ENCODE data around the gene CEACAM18. TPM values are rescaled to one million over a fixed set of nuclear protein-coding genes. Genes with fewer than 3 reads are reported as not detected.
"Not testable (repeated sequence)": the region's sequence is repeated elsewhere in the genome, so short reads cannot be mapped to it uniquely, and the experiment has no call there.

The CEACAM18 gene
- total RNA-seq, 2 donors from 2014 or later = not detected

GRCh38 chr19:51461723-51462161, 16.6 kb upstream of the CEACAM18 start:
- peak in 2 of 4 donors; percentile 7 to 48 for DNase-seq
- intact Hi-C loops (cut with DNase I) = no loop called here
- peak overlapping the region in 1 of 4 donors; percentile 25 for H3K27ac ChIP-seq

DNA sequence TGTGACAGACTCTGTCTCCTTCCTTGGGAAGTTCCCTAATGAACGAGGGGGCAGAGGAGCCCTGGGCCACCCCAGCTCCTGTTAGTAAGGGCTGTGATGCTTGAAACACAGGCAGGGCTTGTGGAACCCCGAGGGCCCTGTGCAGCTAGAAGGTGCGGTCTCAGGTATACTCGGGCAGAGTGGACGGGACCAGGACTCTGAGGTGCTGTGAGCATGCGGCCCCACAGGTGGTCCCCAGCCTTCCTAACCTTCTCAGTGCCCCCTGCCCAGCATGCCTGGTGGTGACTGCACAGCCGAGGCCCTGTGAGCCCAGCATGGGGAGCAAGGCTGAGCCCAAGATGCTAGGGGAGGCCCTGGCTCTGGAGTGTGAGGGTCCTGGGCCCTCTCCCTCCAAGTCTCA, 16.1 kb upstream of the CEACAM18 start:
- Histone ChIP-seq H3K9me3 (no peaks in the 10 kb centered on the region), H3K27me3 (no peaks in the 10 kb centered on the region), H3K27ac (no peak overlapping the region), H3K36me3 (replicated peaks in 1 of 2; ENCODE audit: insufficient read depth in 1 of 2, low read depth in 2 of 2) (no peaks in the 10 kb centered on the region), H3K4me3 (no peak overlapping the region), H3K4me1 (no peaks in the 10 kb centered on the region)
- DNase-seq (no peak), ATAC-seq (no peak)
- 41 to 54% methylated on average over 5 to 7 of the region's 7 CpGs for WGBS, 2 donors
- TF ChIP-seq POLR2A (IDR thresholded peaks at IDR 0.05) = no peak
- TF ChIP-seq, protein P1, sequence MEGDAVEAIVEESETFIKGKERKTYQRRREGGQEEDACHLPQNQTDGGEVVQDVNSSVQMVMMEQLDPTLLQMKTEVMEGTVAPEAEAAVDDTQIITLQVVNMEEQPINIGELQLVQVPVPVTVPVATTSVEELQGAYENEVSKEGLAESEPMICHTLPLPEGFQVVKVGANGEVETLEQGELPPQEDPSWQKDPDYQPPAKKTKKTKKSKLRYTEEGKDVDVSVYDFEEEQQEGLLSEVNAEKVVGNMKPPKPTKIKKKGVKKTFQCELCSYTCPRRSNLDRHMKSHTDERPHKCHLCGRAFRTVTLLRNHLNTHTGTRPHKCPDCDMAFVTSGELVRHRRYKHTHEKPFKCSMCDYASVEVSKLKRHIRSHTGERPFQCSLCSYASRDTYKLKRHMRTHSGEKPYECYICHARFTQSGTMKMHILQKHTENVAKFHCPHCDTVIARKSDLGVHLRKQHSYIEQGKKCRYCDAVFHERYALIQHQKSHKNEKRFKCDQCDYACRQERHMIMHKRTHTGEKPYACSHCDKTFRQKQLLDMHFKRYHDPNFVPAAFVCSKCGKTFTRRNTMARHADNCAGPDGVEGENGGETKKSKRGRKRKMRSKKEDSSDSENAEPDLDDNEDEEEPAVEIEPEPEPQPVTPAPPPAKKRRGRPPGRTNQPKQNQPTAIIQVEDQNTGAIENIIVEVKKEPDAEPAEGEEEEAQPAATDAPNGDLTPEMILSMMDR (IDR thresholded peaks at IDR 0.05) = no peak
- intact Hi-C loops (cut with DNase I) = no loop called here

More at GRCh38 chr19:51461723-51462161, 16.6 kb upstream of the CEACAM18 start:
- H3K4me1 ChIP-seq = no peaks in the 10 kb centered on the region
- H3K36me3 ChIP-seq (replicated peaks in 1 of 2; ENCODE audit: insufficient read depth in 1 of 2, low read depth in 2 of 2) = no peaks in the 10 kb centered on the region
- no peak for ATAC-seq
- no peaks in the 10 kb centered on the region for H3K9me3 ChIP-seq
- no peak overlapping the region for H3K4me3 ChIP-seq
- TF ChIP-seq, protein P1 (IDR thresholded peaks at IDR 0.05) = no peak
- no peak for TF ChIP-seq POLR2A (IDR thresholded peaks at IDR 0.05)
- 38 to 68% methylated on average over 3 to 8 of the region's 8 CpGs for WGBS, 2 donors
- no peaks in the 10 kb centered on the region for H3K27me3 ChIP-seq

DNA sequence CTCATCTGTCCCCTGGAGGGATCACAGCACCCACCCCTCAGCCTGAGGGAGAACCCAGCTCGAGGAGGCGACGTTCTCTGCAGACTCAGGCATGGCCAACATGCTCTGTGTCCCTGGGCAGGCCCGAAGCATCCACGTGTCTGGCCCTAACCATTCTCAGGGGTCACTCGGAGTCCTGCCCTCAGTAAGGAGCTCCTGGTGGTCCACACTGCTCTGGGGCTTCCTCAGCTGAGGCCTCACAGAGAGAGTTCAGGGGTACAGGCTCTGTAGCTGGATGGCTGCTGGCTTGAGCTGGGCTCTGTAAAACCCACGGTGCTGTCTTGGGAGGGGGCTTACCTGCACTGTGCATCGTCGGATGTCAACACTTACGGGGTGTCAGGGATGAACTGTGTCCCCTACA, 15.7 kb upstream of the CEACAM18 start:
- no peak for ATAC-seq
- no peaks in the 10 kb centered on the region for H3K4me1 ChIP-seq
- no peak overlapping the region for H3K27ac ChIP-seq
- no peaks in the 10 kb centered on the region for H3K27me3 ChIP-seq
- DNase-seq = no peak
- WGBS, 2 donors = 54 to 57% methylated on average over 4 to 10 of the region's 10 CpGs
- no peaks in the 10 kb centered on the region for H3K36me3 ChIP-seq (replicated peaks in 1 of 2; ENCODE audit: insufficient read depth in 1 of 2, low read depth in 2 of 2)
- TF ChIP-seq, protein P1 (IDR thresholded peaks at IDR 0.05) = no peak
- no peak for TF ChIP-seq POLR2A (IDR thresholded peaks at IDR 0.05)
- intact Hi-C loops (cut with DNase I) = no loop called here
- H3K4me3 ChIP-seq = no peak overlapping the region
- no peaks in the 10 kb centered on the region for H3K9me3 ChIP-seq

GRCh38 chr19:51463976-51464581, 14.3 kb upstream of the CEACAM18 start:
- H3K4me1 ChIP-seq, ATAC-seq: not testable (repeated sequence)
- 16 to 29% methylated on average over 15 of the region's 33 CpGs for WGBS, 2 donors

GRCh38 chr19:51466723-51467122, 11.6 kb upstream of the CEACAM18 start:
- Histone ChIP-seq H3K36me3 (replicated peaks in 1 of 2; ENCODE audit: insufficient read depth in 1 of 2, low read depth in 2 of 2) (no peaks in the 10 kb centered on the region), H3K9me3 (no peaks in the 10 kb centered on the region), H3K27ac (no peak overlapping the region), H3K4me3 (no peak overlapping the region), H3K4me1 (no peaks in the 10 kb centered on the region), H3K27me3 (no peaks in the 10 kb centered on the region)
- WGBS, 2 donors = 33 to 41% methylated on average over 3 of the region's 3 CpGs
- intact Hi-C loops (cut with DNase I) = no loop called here
- TF ChIP-seq, protein P1 (IDR thresholded peaks at IDR 0.05) = no peak
- TF ChIP-seq POLR2A (IDR thresholded peaks at IDR 0.05) = no peak
- ATAC-seq (no peak), DNase-seq (no peak)

More at GRCh38 chr19:51463976-51464581, 14.3 kb upstream of the CEACAM18 start:
- intact Hi-C loops (cut with DNase I); H3K9me3 ChIP-seq; H3K27me3 ChIP-seq; H3K4me3 ChIP-seq; H3K36me3 ChIP-seq (replicated peaks in 1 of 2; ENCODE audit: insufficient read depth in 1 of 2, low read depth in 2 of 2); DNase-seq; H3K27ac ChIP-seq: not testable (repeated sequence)

Data from body of pancreas (tissue), 4 donors.